MG63 (cell line): ENCODE data around the gene NCKIPSD. TPM values are rescaled to one million over a fixed set of nuclear protein-coding genes. Genes with fewer than 3 reads are reported as not detected.
"Not testable (repeated sequence)": the region's sequence is repeated elsewhere in the genome, so short reads cannot be mapped to it uniquely, and the experiment has no call there.

Experiments used
- DNase-seq: peaks from one replicate; pipeline ENCODE4 v3.0.0-alpha.2; 2020
- H3K27me3 ChIP-seq: fragments of 250-450 bp; sonication (Bioruptor Pico); 2 replicates; pipeline ENCODE4 v1.5.1; 2020; ENCODE audit warnings: mild to moderate bottlenecking, moderate library complexity
- H3K36me3 ChIP-seq: fragments of 250-450 bp; sonication (Bioruptor Pico); 2 replicates; pipeline ENCODE4 v1.5.1; 2020; ENCODE audit warnings: mild to moderate bottlenecking, moderate library complexity
- H3K4me3 ChIP-seq: fragments of 250-450 bp; sonication (Bioruptor Pico); 2 replicates; pipeline ENCODE4 v1.5.1; 2020; ENCODE audit warnings: mild to moderate bottlenecking, moderate library complexity
- H3K9me3 ChIP-seq: fragments of 250-450 bp; sonication (Bioruptor Pico); 2 replicates; pipeline ENCODE4 v1.5.1; 2020; ENCODE audit warnings: mild to moderate bottlenecking, moderate library complexity
- total RNA-seq: library from RNA; depleted of rRNA; stranded (reverse); fragments of >200 nt; shearing (Covaris generic); gene quantifications from 2 replicates; pipeline ENCODE4 v1.2.3, GENCODE V29; 2014; ENCODE audit warnings: low replicate concordance; rRNA removed

NCKIPSD gene
- 2.0 and 4.8 TPM in 2 replicates for total RNA-seq

DNA sequence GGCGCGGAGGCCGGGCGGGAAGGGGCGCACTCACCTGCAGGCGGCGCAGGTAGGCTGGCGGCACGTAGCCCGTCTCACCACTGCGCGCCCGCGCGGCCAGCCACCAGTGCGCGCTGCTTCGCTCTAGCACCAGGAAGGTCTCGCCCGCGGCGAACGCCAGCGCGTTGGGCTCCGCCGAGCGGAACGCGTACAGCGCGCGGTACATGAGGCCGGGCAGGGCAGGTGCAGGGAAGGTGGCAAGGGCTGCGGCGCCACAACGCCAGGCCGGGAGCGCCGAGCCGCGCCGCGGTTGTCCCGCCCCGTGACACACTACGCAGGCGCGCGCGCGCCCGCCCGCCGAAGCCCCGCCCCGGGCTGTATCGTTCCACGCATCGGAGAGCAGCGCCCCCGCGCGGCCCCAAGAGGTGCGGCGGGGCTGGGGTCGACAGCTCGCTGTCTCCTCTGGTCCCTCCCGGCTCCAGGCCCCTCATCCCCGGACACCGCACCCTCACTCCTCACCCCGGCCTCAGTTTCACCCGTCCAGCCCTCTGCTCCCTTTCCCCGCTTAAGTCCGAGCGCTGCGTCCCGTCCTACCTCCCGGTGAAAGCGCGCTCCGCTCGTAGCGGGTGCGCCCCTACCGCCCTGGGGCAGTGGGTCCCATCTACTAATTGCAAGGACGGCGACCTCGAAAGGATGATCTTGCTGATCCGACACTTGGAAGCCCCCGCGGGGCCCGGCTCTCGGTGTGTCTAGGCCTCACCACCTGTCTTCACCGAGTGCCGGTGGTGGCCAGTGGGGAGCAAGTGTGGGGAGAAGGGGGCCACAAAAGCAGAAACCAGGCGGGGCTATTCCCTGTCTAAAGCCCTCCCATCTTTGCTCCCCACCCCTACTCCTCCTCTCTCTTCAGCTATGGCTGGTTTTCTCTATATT is at the start of gene NCKIPSD:
Gene NCKIPSD, minus strand, starts transcription at position 313 of the 909 bp plus-strand sequence. Its CDS starts 108 bp downstream, at position 205.
- Histone ChIP-seq H3K4me3 (peak within 1 kb of the TSS; percentile 72), H3K27me3 (no peaks in the 10 kb centered on the region), H3K36me3 (peaks cover 5% of the 10 kb centered on the region), H3K9me3 (no peaks in the 10 kb centered on the region)
- peak; percentile 69 for DNase-seq

DNA sequence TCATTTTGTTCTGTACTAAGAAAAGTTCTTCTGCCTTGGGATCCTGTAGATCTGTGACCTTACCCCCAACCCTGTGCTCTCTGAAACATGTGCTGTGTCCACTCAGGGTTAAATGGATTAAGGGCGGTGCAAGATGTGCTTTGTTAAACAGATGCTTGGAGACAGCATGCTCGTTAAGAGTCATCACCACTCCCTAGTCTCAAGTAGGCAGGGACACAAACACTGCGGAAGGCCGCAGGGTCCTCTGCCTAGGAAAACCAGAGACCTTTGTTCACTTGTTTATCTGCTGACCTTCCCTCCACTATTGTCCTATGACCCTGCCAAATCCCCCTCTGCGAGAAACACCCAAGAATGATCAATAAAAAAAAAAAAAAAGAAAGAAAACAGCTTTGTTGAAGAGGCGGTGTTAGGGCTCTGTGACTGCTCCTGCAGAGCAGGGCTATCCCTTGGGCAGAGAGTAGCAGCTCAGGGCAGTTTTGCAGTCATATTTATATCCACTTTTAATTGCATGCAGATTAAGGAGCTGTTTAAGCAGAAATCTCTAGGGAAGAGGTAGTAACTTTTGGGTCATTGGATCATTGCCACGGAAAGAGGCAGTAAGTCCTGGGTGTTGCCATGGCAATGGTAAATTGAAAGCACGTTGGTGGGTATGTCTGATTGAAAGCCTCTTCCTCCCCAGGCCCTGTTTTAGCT is 49.5 kb upstream of the NCKIPSD start:
- H3K9me3 ChIP-seq, H3K27me3 ChIP-seq, H3K4me3 ChIP-seq, H3K36me3 ChIP-seq, DNase-seq: not testable (repeated sequence)

- H3K9me3 ChIP-seq, H3K36me3 ChIP-seq, H3K4me3 ChIP-seq, DNase-seq, H3K27me3 ChIP-seq: not testable (repeated sequence)
These were observed 48.8 kb upstream of the NCKIPSD start for GRCh38 chr3:48734541-48734940.

- not testable (repeated sequence) for H3K9me3 ChIP-seq, DNase-seq, H3K36me3 ChIP-seq, H3K4me3 ChIP-seq, H3K27me3 ChIP-seq
These were observed 48.2 kb upstream of the NCKIPSD start for GRCh38 chr3:48733752-48734518.

- DNase-seq, result no peak
- H3K36me3 ChIP-seq, result no peaks in the 10 kb centered on the region
- no peaks in the 10 kb centered on the region for H3K9me3 ChIP-seq
- no peaks in the 10 kb centered on the region for H3K27me3 ChIP-seq
- no peak overlapping the region for H3K4me3 ChIP-seq
These were observed 41.8 kb upstream of the NCKIPSD start for GRCh38 chr3:48727511-48727910.

- H3K9me3 ChIP-seq, DNase-seq, H3K4me3 ChIP-seq, H3K27me3 ChIP-seq, H3K36me3 ChIP-seq: not testable (repeated sequence)
These were observed 39.6 kb upstream of the NCKIPSD start for GRCh38 chr3:48725185-48725855.

DNA sequence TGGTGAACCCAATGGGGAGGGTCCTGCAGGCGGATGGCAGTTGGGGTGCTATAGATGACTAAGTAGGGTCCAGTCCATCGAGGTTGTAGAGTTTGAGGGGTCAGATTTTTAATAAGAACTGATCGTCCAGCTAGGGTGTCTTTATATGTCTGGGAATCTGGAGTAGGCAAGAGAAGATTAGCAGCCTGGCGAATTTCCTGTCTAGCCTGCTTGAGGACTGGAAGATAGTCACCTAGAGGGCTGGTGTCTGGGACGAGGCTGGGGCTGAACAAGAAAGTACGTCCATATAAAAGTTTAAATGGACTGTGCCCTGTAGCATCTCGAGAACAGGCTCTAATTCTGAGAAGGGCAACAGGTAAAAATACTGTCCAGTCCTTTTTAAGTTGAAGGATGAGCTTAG is 38.0 kb upstream of the NCKIPSD start:
- Histone ChIP-seq H3K36me3 (no peaks in the 10 kb centered on the region), H3K4me3 (no peak overlapping the region), H3K9me3 (no peaks in the 10 kb centered on the region), H3K27me3 (no peaks in the 10 kb centered on the region)
- no peak for DNase-seq

DNA sequence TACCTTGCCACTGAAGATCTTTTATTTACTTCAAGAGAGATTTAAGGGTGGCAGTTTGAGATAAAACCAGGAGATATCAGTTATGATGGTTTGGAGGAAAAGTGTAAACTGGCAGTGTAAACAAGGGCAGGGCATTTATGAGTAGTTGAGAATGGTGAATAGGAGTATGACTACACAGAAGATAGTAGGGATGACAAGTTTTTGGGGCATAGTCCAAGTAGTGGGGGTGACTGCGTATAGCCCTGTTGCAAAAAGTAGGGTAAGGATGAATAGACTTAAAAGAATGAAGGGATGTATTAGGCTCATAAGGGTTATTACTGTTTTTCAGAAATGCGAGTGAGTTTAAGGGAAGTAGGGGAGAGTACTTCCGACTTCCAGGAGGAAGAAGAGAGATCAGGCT is 37.6 kb upstream of the NCKIPSD start:
- H3K4me3 ChIP-seq, DNase-seq, H3K27me3 ChIP-seq, H3K36me3 ChIP-seq, H3K9me3 ChIP-seq: not testable (repeated sequence)

GRCh38 chr3:48716982-48717746 is 31.4 kb upstream of the NCKIPSD start, which contains the start of gene IP6K2:
IP6K2 (minus strand) TSS chr3:48717221; CDS start chr3:48695291, 21,930 bp downstream.
- H3K9me3 ChIP-seq, result no peaks in the 10 kb centered on the region
- H3K27me3 ChIP-seq, result no peaks in the 10 kb centered on the region
- H3K36me3 ChIP-seq, result peaks cover 7% of the 10 kb centered on the region
- peak within 1 kb of the TSS; percentile 95 for H3K4me3 ChIP-seq
- peak; percentile 96 for DNase-seq

DNA sequence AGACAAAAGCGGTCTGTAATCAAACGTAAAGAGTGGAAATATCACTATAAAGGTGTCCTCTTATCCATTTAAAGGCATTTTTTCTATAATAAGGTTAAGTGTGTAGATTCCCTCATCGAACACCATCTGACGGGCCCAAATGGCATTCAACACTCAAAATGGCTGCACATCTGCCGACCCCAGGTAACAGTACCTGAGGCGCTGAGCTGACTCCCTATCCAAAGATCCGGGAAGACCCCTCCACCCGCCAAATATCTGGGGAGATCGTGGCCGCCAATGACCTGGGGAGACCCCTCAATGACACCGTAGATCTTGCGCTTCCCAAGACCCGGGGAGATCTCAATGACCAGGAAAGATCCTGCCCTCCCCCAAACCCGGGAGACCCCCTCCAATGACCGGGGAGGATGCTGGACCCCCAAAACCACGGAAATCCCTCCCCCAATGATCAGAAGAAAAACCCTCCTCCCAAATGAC is 30.8 kb upstream of the NCKIPSD start:
- DNase-seq, result no peak
- Histone ChIP-seq H3K27me3 (no peaks in the 10 kb centered on the region), H3K9me3 (no peaks in the 10 kb centered on the region), H3K36me3 (peaks cover 7% of the 10 kb centered on the region), H3K4me3 (peak overlapping the region; percentile 95)

DNA sequence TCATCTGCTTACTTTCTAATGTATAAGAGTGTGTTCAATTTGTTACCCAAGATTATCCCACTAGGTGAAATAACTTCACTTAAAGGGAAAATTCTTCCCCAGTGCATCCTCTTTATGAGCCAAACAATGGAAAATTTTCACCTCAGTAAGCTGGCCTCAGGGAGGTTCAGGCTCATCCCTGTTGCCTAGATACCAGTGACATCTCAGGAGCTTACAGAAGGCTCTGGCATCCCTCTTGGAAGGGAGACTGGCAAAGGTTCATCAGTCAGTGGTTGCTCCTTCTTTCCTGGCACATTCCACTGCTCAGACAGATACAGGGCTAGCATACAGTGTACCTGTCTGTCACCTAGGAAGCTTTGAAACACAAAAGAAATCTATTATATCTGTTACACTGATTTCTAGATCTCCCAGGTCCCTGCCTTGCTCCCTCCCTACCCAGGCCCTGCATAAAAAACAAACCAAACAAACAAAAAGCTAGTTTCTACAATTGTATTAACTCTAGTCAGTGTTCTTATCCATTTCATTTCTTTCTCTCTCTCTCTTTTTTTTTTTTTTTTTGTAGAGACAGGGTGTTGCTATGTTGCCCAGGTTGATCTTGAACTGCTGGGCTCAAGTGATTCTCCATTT is 29.6 kb upstream of the NCKIPSD start:
- Histone ChIP-seq H3K9me3 (no peaks in the 10 kb centered on the region), H3K4me3 (no peak overlapping the region), H3K36me3 (peaks cover 14% of the 10 kb centered on the region), H3K27me3 (no peaks in the 10 kb centered on the region)
- DNase-seq, result no peak

- Histone ChIP-seq H3K4me3 (no peak overlapping the region), H3K36me3 (peaks cover 18% of the 10 kb centered on the region), H3K27me3 (no peaks in the 10 kb centered on the region), H3K9me3 (no peaks in the 10 kb centered on the region)
- peak; percentile 79 for DNase-seq
These were observed 26.0 kb upstream of the NCKIPSD start for GRCh38 chr3:48711727-48712126.

- peak; percentile 77 for DNase-seq
- Histone ChIP-seq H3K4me3 (no peak overlapping the region), H3K36me3 (peaks cover 12% of the 10 kb centered on the region), H3K27me3 (no peaks in the 10 kb centered on the region), H3K9me3 (no peaks in the 10 kb centered on the region)
These were observed 23.3 kb upstream of the NCKIPSD start for GRCh38 chr3:48709051-48709461.

- Histone ChIP-seq H3K27me3 (no peaks in the 10 kb centered on the region), H3K36me3 (peaks cover 12% of the 10 kb centered on the region), H3K9me3 (no peaks in the 10 kb centered on the region), H3K4me3 (no peak overlapping the region)
- peak; percentile 41 for DNase-seq
These were observed 22.8 kb upstream of the NCKIPSD start for GRCh38 chr3:48708481-48708889.

- no peaks in the 10 kb centered on the region for H3K27me3 ChIP-seq
- DNase-seq, result no peak
- H3K36me3 ChIP-seq, result peaks cover 12% of the 10 kb centered on the region
- H3K4me3 ChIP-seq, result no peak overlapping the region
- H3K9me3 ChIP-seq, result no peaks in the 10 kb centered on the region
These were observed 21.4 kb upstream of the NCKIPSD start for GRCh38 chr3:48707157-48707556.
